ENCODE measurements around the gene DNM3.

DNM3 gene

GRCh38 chr1:172143384-172144055, 302.2 kb downstream of the DNM3 start:
- TF ChIP-seq CTCF (IDR thresholded peaks at IDR 0.05; ENCODE audit: low read depth, low read length, missing control alignments), result no peak
- in situ Hi-C loops (cut with HindIII; ENCODE audit: low pct_ligation_motif_present, low sequenced_read_pairs), result no loop called here
- H3K27ac ChIP-seq, result peak overlapping the region; percentile 86
- H3K27me3 ChIP-seq (replicated peaks), result no peaks in the 10 kb centered on the region
- H3K36me3 ChIP-seq (replicated peaks), result no peaks in the 10 kb centered on the region
- peak overlapping the region; percentile 67 for H3K4me3 ChIP-seq (ENCODE audit: low read depth, low read length)
- DNase-seq, result peak; percentile 76

DNA sequence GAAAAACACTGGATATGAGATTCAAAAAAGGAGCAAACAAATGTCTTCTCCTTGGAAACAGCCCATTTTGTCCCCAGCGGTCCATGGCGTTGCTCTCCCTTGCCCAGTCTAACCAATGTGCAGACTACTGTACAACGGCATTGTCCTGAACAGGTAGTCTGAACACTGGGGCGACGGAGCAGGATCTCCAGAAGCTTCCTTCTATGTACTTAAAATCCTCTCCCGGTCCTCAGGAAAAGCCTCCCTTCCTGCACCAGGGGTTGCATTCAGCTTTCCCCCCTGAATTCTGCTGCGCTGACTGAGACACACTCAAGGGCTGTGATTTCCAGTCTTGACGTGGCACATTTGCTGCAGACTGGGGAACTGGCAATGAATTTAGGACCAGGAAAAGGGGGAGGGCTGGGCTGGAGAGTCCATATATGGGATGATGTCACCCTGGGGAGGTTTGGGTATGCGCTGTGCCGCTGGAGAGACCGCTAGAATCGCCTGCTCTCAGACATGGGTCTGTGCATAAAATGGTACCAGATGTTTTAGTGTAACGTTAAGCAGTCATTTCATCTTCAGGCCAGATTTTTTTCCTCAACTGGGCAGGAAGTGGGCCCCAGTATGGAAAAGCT, 303.3 kb downstream of the DNM3 start:
- peak; percentile 93 for DNase-seq
- in situ Hi-C loops (cut with HindIII; ENCODE audit: low pct_ligation_motif_present, low sequenced_read_pairs), result no loop called here
- no peak for TF ChIP-seq CTCF (IDR thresholded peaks at IDR 0.05; ENCODE audit: low read depth, low read length, missing control alignments)
- peak overlapping the region; percentile 86 for H3K27ac ChIP-seq
- no peaks in the 10 kb centered on the region for H3K27me3 ChIP-seq (replicated peaks)
- H3K4me3 ChIP-seq (ENCODE audit: low read depth, low read length), result peak overlapping the region; percentile 67
- no peaks in the 10 kb centered on the region for H3K36me3 ChIP-seq (replicated peaks)

- peak; percentile 55 for DNase-seq
- in situ Hi-C loops (cut with HindIII; ENCODE audit: low pct_ligation_motif_present, low sequenced_read_pairs), result no loop called here
- Histone ChIP-seq H3K36me3 (replicated peaks) (no peaks in the 10 kb centered on the region), H3K4me3 (ENCODE audit: low read depth, low read length) (peak overlapping the region; percentile 67), H3K27me3 (replicated peaks) (no peaks in the 10 kb centered on the region), H3K27ac (peak overlapping the region; percentile 86)
- no peak for TF ChIP-seq CTCF (IDR thresholded peaks at IDR 0.05; ENCODE audit: low read depth, low read length, missing control alignments)
Observed at GRCh38 chr1:172145231-172145651, 303.9 kb downstream of the DNM3 start.

DNA sequence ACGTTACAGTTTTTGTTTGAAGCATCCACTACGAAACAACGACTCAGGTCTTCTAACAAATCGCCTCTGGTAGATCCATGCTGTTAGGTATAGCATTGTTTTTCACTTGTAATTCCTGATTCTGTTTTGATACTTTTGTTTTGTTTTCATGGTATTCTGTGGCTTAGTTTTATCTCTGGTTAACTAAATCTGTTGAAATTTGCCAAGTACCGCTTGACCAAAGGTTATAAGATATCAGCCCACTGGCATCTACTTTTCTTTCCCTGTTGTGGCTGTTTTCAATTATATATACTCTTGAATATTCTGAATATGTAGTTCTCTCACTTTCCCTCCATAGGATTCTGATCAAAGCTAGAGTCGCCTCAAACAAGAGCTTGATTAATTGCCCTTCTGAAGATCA, 304.4 kb downstream of the DNM3 start:
- peak overlapping the region; percentile 86 for H3K27ac ChIP-seq
- no peak for DNase-seq
- H3K36me3 ChIP-seq (replicated peaks), result no peaks in the 10 kb centered on the region
- H3K4me3 ChIP-seq (ENCODE audit: low read depth, low read length), result no peak overlapping the region
- H3K27me3 ChIP-seq (replicated peaks), result no peaks in the 10 kb centered on the region
- TF ChIP-seq CTCF (IDR thresholded peaks at IDR 0.05; ENCODE audit: low read depth, low read length, missing control alignments), result no peak
- in situ Hi-C loops (cut with HindIII; ENCODE audit: low pct_ligation_motif_present, low sequenced_read_pairs), result no loop called here

GRCh38 chr1:172146141-172146850, 305.0 kb downstream of the DNM3 start:
- in situ Hi-C loops (cut with HindIII; ENCODE audit: low pct_ligation_motif_present, low sequenced_read_pairs), result no loop called here
- no peaks in the 10 kb centered on the region for H3K36me3 ChIP-seq (replicated peaks)
- no peaks in the 10 kb centered on the region for H3K27me3 ChIP-seq (replicated peaks)
- no peak for DNase-seq
- H3K4me3 ChIP-seq (ENCODE audit: low read depth, low read length), result no peak overlapping the region
- TF ChIP-seq CTCF (IDR thresholded peaks at IDR 0.05; ENCODE audit: low read depth, low read length, missing control alignments), result no peak
- H3K27ac ChIP-seq, result peak overlapping the region; percentile 86

Data from brain microvascular endothelial cell (primary cell).